HG02943 (cell line): ENCODE measurements around the gene COL13A1.

Experiments used
- ATAC-seq: cut with Tn5 transposase; IDR thresholded peaks from one replicate; pipeline ENCODE4 v1.9.1; 2021; ENCODE audit warnings: mild to moderate bottlenecking, low read depth, moderate library complexity; ENCODE audit not compliant: unreplicated experiment

COL13A1 gene

GRCh38 chr10:69901022-69901421 lies 99.3 kb downstream of the COL13A1 start:
- ATAC-seq, result no peak

GRCh38 chr10:69901628-69902505 lies 100.2 kb downstream of the COL13A1 start:
- ATAC-seq, result no peak

DNA sequence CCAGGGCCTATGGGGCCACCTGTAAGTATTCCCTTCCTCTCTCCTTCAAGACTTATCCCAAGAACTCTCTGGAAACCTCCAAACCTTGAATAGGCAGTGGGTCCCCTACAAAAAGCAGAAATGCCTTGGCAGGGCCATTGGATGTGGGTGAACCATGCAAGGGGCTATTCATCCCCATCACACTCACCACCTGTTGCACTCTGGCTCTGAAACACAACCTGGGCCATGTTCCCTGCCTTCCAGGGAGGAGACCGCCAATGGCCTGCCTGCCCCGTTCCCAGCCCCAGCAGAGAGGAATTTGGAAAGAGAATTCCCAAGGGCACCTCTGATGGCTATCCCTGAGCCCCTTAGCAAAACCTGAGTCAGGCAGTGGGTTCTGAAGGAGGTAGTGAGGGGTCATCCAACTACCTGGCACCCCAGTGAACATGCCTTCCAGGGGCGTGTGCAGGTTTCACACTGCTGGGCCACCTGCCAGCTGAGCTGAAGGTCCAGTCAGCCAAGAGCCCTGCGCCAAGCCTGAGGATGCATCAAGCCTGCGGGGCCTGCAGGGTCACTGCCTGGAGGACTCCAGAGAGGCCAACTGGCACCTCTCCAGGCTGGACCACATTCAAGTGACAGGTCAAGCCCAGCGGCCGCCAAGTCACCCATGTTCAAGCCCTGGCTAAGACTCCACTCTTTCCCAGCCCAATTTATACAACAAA lies 101.3 kb downstream of the COL13A1 start:
- no peak for ATAC-seq

- no peak for ATAC-seq
Observed at GRCh38 chr10:69904533-69904932, 102.8 kb downstream of the COL13A1 start.

- ATAC-seq, result no peak
Observed at GRCh38 chr10:69906425-69906824, 104.7 kb downstream of the COL13A1 start.

- no peak for ATAC-seq
Observed at GRCh38 chr10:69907517-69907916, 105.8 kb downstream of the COL13A1 start.

GRCh38 chr10:69908124-69908523 lies 106.4 kb downstream of the COL13A1 start:
- no peak for ATAC-seq

- no peak for ATAC-seq
Observed at GRCh38 chr10:69910561-69910960, 108.9 kb downstream of the COL13A1 start.

- no peak for ATAC-seq
Observed at GRCh38 chr10:69911613-69912528, 110.2 kb downstream of the COL13A1 start.

- ATAC-seq, result no peak
Observed at GRCh38 chr10:69912589-69912988, 110.9 kb downstream of the COL13A1 start.

GRCh38 chr10:69913606-69914382 lies 112.1 kb downstream of the COL13A1 start:
- ATAC-seq, result no peak

DNA sequence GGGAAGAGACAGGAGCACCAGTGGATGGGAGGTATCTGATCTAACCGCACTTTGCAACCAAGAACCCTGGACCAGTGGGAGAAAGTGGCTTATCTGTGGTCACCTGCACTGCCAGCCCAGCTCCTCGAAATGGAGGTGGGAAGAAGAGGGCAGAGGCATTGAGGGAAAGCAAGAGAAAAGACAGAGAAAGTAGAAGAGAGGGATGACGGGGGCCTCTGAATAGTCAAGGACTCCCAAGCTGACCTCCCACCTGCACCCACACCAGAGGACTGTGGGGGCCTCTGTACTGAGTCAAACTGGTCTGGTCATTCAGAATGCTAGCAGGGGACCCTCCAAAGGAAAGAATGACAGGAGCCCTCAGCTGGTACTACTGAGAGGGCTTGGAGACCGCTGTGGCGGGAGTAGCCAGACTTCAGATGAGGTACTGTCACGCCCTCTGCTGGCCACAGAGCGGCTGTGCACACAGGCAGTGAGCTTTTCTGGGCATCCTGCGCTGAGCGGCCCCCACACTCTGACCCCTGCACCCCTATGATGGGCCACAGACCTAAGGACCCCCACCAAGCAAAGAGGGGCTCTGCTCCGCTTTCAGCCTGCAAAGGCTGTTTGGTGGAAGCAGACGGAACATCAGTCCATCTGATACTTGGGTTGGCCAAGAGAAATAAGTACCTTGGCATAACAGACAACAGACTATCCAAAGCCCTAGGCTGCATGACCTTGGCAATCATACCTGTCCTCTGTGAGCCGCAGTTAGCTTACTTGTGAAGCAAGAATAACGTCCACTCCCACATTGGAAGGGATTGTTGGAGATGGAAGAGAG lies 112.9 kb downstream of the COL13A1 start:
- ATAC-seq, result no peak

- ATAC-seq, result no peak
Observed at GRCh38 chr10:69915215-69915560, 113.5 kb downstream of the COL13A1 start.

GRCh38 chr10:69916118-69916517 lies 114.4 kb downstream of the COL13A1 start:
- no peak for ATAC-seq

- ATAC-seq, result no peak
Observed at GRCh38 chr10:69918036-69918435, 116.3 kb downstream of the COL13A1 start.

DNA sequence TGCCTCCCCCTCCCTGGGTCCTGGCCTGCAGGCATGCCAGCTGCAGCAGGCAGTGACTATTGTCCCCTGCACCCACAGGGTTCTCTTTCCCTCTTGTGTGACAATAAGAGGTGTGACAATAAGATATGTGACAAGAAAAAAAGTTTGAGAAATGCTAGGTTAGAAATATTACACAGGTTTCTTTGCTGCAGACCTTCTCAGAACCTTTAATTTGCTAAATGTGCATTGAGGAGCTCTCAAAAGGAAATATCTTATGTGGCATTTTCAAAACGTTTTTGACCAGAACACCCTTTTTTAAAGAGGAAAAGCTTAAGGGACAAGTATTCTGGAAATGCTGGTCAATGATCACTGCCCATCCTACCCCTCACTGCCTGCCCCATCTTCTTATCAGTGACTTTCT lies 117.5 kb downstream of the COL13A1 start:
- no peak for ATAC-seq

DNA sequence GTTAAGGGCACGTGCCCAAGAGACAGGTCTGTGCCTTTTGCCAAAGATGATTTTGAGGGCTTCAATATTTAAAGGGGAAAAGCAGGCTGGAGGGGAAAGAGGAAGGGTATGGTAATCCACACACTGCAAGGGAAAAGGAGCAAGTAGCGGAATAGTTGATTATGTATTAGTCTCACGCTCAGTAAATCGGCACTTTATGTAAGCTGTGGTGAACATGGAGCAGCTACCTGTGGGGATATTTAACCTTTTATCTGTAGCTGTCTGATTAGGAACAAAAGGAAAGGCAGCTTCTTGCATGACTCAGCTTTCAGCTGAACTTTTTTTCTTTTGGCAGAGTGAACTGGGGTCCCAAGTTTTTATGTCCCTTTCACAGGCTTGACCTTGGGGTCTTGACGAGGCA lies 123.4 kb downstream of the COL13A1 start:
- ATAC-seq, result no peak

DNA sequence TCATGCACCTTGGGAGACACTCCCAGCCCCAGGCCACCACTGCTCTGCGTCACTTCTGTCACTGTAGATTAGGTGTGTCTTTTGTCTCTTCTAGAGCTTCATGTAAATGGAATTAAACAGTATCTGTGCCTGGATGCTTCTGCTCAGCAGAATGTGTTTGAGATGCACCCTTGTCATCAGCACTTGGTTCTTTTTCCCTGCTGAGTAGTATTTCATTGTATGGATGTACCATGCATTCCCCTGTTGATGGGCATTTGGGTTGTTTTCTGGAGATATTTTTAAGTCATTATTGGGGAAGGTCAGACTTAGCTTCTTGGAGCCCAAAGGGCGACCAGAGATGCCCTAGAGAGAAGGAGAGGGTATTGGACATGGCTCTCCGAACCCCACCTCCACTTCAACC lies 126.6 kb downstream of the COL13A1 start:
- no peak for ATAC-seq

DNA sequence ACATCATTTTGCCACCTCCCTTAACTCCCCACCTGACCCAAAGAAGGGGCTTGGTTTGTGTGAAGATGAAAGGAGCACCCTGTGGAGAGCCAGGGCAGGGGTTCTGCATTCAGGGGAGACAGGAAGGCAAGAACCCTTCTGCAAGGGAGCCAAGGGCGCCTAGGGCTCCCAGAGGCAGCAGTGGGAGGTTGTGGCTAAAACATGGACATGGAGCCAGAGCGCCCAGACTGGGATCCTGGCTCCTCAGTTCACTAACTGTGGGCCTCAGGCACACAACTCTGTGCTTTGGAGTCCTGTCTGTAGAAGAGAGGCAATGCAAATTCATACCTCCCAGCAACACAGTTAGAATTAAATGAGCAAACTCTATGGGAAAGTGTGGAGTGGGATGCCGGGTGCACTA lies 127.9 kb downstream of the COL13A1 start:
- no peak for ATAC-seq
